ENCODE measurements around the gene NLRP1. TPM values are rescaled to one million over a fixed set of nuclear protein-coding genes. Genes with fewer than 3 reads are reported as not detected.

NLRP1 gene
- polyA plus RNA-seq, 1 donor from 2014 or later = 255 TPM

DNA sequence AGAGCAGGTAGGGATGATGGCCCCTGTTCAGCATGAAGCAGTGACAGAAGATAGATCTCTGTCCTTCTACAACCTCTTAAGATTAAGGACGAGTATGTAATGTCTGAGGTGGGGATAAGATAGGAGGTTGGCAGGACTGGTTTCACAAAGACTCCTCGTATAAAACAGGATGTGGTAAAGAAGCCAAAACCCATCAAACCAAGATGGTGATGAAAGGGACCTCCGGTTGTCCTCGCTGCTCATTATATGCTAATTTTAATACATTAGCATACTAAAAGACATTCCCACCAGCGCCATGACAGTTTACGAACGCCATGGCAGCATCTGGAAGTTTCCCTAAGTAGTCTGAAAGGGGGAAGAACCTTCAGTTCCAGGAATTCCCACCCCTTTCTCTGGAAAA lies 70.7 kb downstream of the NLRP1 start:
- Histone ChIP-seq H2AFZ (ENCODE audit: low read depth, low read length) (no peak overlapping the region), H3K36me3 (ENCODE audit: insufficient read depth, low read length) (no peaks in the 10 kb centered on the region), H3F3A (ENCODE audit: insufficient read depth, low read length, poor library complexity, severe bottlenecking) (no peaks in the 10 kb centered on the region), H3K9ac (ENCODE audit: low read length) (no peak overlapping the region), H3K27ac (ENCODE audit: low read length) (no peak overlapping the region), H4K20me1 (ENCODE audit: insufficient read depth) (no peaks in the 10 kb centered on the region), H3K4me3 (ENCODE audit: low read length) (no peak overlapping the region), H3K4me2 (ENCODE audit: low read length) (no peak overlapping the region), H3K27me3 (ENCODE audit: insufficient read depth, low read depth, low read length) (no peaks in the 10 kb centered on the region), H3K9me3 (ENCODE audit: low read length) (no peaks in the 10 kb centered on the region), H3K9me2 (ENCODE audit: insufficient read depth, low read length) (no peaks in the 10 kb centered on the region), H3K79me2 (replicated peaks; ENCODE audit: insufficient read depth, low read length) (no peaks in the 10 kb centered on the region)
- TF ChIP-seq, protein P1, sequence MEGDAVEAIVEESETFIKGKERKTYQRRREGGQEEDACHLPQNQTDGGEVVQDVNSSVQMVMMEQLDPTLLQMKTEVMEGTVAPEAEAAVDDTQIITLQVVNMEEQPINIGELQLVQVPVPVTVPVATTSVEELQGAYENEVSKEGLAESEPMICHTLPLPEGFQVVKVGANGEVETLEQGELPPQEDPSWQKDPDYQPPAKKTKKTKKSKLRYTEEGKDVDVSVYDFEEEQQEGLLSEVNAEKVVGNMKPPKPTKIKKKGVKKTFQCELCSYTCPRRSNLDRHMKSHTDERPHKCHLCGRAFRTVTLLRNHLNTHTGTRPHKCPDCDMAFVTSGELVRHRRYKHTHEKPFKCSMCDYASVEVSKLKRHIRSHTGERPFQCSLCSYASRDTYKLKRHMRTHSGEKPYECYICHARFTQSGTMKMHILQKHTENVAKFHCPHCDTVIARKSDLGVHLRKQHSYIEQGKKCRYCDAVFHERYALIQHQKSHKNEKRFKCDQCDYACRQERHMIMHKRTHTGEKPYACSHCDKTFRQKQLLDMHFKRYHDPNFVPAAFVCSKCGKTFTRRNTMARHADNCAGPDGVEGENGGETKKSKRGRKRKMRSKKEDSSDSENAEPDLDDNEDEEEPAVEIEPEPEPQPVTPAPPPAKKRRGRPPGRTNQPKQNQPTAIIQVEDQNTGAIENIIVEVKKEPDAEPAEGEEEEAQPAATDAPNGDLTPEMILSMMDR (IDR thresholded peaks at IDR 0.05; ENCODE audit: poor library complexity, severe bottlenecking) = no peak
- TF ChIP-seq MXI1 (conservative IDR thresholded peaks at IDR 0.05; ENCODE audit: poor library complexity, severe bottlenecking) (no peak), EZH2 (IDR thresholded peaks at IDR 0.05; ENCODE audit: borderline replicate concordance, insufficient read depth, low read length, poor library complexity, severe bottlenecking) (no peak), EP300 (conservative IDR thresholded peaks at IDR 0.05; ENCODE audit: poor library complexity, severe bottlenecking) (no peak), RAD21 (conservative IDR thresholded peaks at IDR 0.05) (no peak), POLR2AphosphoS5 (IDR thresholded peaks at IDR 0.05) (no peak), TAF1 (IDR thresholded peaks at IDR 0.05; ENCODE audit: low read depth) (no peak), SMC3 (conservative IDR thresholded peaks at IDR 0.05; ENCODE audit: poor library complexity) (no peak)
- TF ChIP-seq, protein P2, sequence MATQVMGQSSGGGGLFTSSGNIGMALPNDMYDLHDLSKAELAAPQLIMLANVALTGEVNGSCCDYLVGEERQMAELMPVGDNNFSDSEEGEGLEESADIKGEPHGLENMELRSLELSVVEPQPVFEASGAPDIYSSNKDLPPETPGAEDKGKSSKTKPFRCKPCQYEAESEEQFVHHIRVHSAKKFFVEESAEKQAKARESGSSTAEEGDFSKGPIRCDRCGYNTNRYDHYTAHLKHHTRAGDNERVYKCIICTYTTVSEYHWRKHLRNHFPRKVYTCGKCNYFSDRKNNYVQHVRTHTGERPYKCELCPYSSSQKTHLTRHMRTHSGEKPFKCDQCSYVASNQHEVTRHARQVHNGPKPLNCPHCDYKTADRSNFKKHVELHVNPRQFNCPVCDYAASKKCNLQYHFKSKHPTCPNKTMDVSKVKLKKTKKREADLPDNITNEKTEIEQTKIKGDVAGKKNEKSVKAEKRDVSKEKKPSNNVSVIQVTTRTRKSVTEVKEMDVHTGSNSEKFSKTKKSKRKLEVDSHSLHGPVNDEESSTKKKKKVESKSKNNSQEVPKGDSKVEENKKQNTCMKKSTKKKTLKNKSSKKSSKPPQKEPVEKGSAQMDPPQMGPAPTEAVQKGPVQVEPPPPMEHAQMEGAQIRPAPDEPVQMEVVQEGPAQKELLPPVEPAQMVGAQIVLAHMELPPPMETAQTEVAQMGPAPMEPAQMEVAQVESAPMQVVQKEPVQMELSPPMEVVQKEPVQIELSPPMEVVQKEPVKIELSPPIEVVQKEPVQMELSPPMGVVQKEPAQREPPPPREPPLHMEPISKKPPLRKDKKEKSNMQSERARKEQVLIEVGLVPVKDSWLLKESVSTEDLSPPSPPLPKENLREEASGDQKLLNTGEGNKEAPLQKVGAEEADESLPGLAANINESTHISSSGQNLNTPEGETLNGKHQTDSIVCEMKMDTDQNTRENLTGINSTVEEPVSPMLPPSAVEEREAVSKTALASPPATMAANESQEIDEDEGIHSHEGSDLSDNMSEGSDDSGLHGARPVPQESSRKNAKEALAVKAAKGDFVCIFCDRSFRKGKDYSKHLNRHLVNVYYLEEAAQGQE (IDR thresholded peaks at IDR 0.05; ENCODE audit: borderline replicate concordance) = no peak

DNA sequence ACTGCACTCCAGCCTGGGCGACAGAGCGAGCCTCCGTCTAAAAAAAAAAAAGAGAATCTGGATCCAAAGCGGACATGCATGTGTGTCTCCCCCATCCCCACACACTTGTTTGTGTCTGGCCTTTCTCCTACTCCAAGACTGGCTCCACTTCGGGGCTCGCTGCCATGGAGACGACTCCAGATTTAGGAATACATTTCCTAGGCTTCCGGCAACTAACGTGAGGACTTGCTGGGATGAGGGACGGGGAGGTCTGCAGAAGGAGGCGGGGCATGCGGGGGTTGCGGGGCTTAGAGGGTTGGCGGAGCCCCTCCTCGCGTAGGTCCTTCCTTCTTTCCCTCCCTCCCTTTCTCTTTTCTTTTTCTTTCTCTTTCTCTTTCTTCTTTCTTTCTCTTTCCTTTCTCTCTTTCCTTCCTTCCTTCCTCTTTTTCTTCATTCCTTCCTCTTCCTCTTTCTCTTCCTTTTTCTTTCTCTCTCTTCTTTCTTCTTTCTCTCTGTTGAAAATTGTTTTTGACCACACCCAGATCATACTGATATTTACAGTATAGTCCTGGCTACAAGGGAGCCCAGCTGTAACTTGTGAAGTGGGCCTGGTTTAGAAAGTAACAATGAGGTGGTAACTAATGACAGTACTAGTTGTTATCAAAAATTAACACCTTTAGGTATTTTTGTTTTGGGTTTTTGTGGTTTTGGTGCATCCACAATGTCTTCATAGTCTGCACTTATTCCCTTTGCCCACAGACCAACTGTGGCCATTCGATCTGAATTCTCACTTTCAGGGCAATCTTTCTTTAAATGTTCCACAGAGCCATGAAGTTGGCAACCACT lies 72.7 kb downstream of the NLRP1 start:
- Histone ChIP-seq H2AFZ (ENCODE audit: low read depth, low read length) (no peak overlapping the region), H3K4me3 (ENCODE audit: low read length) (no peak overlapping the region)

More for the DNA sequence above, 72.7 kb downstream of the NLRP1 start:
- Histone ChIP-seq H3K9me2 (ENCODE audit: insufficient read depth, low read length) (no peaks in the 10 kb centered on the region), H3K9me3 (ENCODE audit: low read length) (no peaks in the 10 kb centered on the region), H4K20me1 (ENCODE audit: insufficient read depth) (no peaks in the 10 kb centered on the region), H3K27me3 (ENCODE audit: insufficient read depth, low read depth, low read length) (no peaks in the 10 kb centered on the region), H3K79me2 (replicated peaks; ENCODE audit: insufficient read depth, low read length) (no peaks in the 10 kb centered on the region), H3K36me3 (ENCODE audit: insufficient read depth, low read length) (no peaks in the 10 kb centered on the region), H3K27ac (ENCODE audit: low read length) (no peak overlapping the region), H3K9ac (ENCODE audit: low read length) (no peak overlapping the region), H3K4me2 (ENCODE audit: low read length) (no peak overlapping the region), H3F3A (ENCODE audit: insufficient read depth, low read length, poor library complexity, severe bottlenecking) (no peaks in the 10 kb centered on the region)
- no peak for TF ChIP-seq EP300 (conservative IDR thresholded peaks at IDR 0.05; ENCODE audit: poor library complexity, severe bottlenecking)
- no peak for TF ChIP-seq RAD21 (conservative IDR thresholded peaks at IDR 0.05)
- no peak for TF ChIP-seq MXI1 (conservative IDR thresholded peaks at IDR 0.05; ENCODE audit: poor library complexity, severe bottlenecking)
- TF ChIP-seq TAF1 (IDR thresholded peaks at IDR 0.05; ENCODE audit: low read depth) = no peak
- TF ChIP-seq, protein P1 (IDR thresholded peaks at IDR 0.05; ENCODE audit: poor library complexity, severe bottlenecking) = no peak
- TF ChIP-seq POLR2AphosphoS5 (IDR thresholded peaks at IDR 0.05) = no peak
- TF ChIP-seq SMC3 (conservative IDR thresholded peaks at IDR 0.05; ENCODE audit: poor library complexity) = no peak
- TF ChIP-seq, protein P2 (IDR thresholded peaks at IDR 0.05; ENCODE audit: borderline replicate concordance) = no peak
- no peak for TF ChIP-seq EZH2 (IDR thresholded peaks at IDR 0.05; ENCODE audit: borderline replicate concordance, insufficient read depth, low read length, poor library complexity, severe bottlenecking)
